A549 (cell line): Measurements from ENCODE around the gene GRIN2B.

Source experiments
- CHD2 ChIP-seq: fragments of 150-350 bp; IDR thresholded peaks from 2 replicates; pipeline ENCODE4 v1.6.1; 2014; ENCODE audit warnings: low read length; ENCODE audit not compliant: partially characterized antibody
- EHMT2 ChIP-seq: fragments of 200-600 bp; sonication (generic); IDR thresholded peaks from 2 replicates; pipeline ENCODE4 v1.6.1; 2016; ENCODE audit warnings: antibody characterized with exemption, low read depth, mild to moderate bottlenecking, moderate library complexity
- HOXA7 ChIP-seq: fragments of 250-450 bp; sonication (Bioruptor Pico); IDR thresholded peaks from 2 replicates; pipeline ENCODE4 v1.5.0; 2020; ENCODE audit warnings: mild to moderate bottlenecking, moderate library complexity
- MYC ChIP-seq: IDR thresholded peaks from 2 replicates; pipeline ENCODE4 v1.6.1; 2012; ENCODE audit warnings: mild to moderate bottlenecking, inconsistent platforms, low read length, improper control_type of control experiment, borderline replicate concordance
- PHF8 ChIP-seq: fragments of 200-600 bp; sonication (generic); IDR thresholded peaks from 2 replicates; pipeline ENCODE4 v1.6.1; 2016; ENCODE audit warnings: low read depth, mild to moderate bottlenecking, antibody characterized with exemption, moderate library complexity, borderline replicate concordance
- POLR2A ChIP-seq: IDR thresholded peaks from 2 replicates; pipeline ENCODE4 v1.6.1; 2012; ENCODE audit warnings: mild to moderate bottlenecking, low read length
- POLR2AphosphoS2 ChIP-seq: conservative IDR thresholded peaks from 2 replicates; pipeline ENCODE4 v1.6.1; 2012; ENCODE audit warnings: low read length, improper control_type of control experiment, inconsistent platforms
- RFX5 ChIP-seq: fragments of 450-650 bp; IDR thresholded peaks from 2 replicates; pipeline ENCODE4 v1.7.1; 2014; ENCODE audit warnings: antibody characterized with exemption, mild to moderate bottlenecking, moderate library complexity
- TF ChIP-seq, protein P1 (sequence below): IDR thresholded peaks from 2 replicates; pipeline ENCODE4 v1.6.1; 2012
- TF ChIP-seq, protein P2 (sequence below): fragments of >200 bp; sonication (Bioruptor Twin); formaldehyde crosslinking; IDR thresholded peaks from 3 replicates; pipeline ENCODE4 v1.5.1; 2016

DNA sequence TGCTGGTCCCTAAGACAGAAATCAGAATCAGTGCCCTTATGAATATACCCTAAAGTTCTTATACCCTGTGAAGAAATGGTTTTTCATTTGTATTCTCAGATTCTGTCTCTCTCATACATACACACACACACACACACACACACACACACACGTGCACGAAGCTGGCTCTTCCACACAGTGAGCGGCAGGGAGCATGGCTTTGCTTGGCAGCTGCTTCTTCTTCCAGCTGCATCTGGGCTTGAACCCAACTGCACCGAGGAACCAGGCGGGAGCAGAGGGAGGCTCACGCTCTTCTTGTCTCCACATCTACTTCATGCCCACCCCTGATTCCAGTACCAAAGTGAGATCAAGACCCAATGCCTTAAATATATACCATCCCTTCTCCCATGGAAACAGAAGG, 19.4 kb downstream of the GRIN2B start:
- TF ChIP-seq, protein P1, sequence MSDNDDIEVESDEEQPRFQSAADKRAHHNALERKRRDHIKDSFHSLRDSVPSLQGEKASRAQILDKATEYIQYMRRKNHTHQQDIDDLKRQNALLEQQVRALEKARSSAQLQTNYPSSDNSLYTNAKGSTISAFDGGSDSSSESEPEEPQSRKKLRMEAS, result no peak
- TF ChIP-seq, protein P2, sequence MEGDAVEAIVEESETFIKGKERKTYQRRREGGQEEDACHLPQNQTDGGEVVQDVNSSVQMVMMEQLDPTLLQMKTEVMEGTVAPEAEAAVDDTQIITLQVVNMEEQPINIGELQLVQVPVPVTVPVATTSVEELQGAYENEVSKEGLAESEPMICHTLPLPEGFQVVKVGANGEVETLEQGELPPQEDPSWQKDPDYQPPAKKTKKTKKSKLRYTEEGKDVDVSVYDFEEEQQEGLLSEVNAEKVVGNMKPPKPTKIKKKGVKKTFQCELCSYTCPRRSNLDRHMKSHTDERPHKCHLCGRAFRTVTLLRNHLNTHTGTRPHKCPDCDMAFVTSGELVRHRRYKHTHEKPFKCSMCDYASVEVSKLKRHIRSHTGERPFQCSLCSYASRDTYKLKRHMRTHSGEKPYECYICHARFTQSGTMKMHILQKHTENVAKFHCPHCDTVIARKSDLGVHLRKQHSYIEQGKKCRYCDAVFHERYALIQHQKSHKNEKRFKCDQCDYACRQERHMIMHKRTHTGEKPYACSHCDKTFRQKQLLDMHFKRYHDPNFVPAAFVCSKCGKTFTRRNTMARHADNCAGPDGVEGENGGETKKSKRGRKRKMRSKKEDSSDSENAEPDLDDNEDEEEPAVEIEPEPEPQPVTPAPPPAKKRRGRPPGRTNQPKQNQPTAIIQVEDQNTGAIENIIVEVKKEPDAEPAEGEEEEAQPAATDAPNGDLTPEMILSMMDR, result no peak
- TF ChIP-seq POLR2AphosphoS2 (no peak), POLR2A (no peak), PHF8 (no peak), EHMT2 (no peak), MYC (no peak), RFX5 (no peak), CHD2 (no peak), HOXA7 (no peak)
